K562 (cell line): ENCODE measurements around the gene PI4KA. TPM values are rescaled to one million over a fixed set of nuclear protein-coding genes. Genes with fewer than 3 reads are reported as not detected.
A peak's percentile ranks its signal among the peaks of the same experiment; 100 is the strongest.

ENCODE experiments used
- ATAC-seq: fragments of 200-7000 bp; cut with Tn5 transposase; 3 replicates; pipeline ENCODE4 v1.9.1; 2020; ENCODE audit warnings: moderate library complexity
- BruUV-seq: library from RNA; stranded (reverse); fragments of 400-500 nt; replicated peaks from 2 replicates; lab custom pipeline; 2021; lab: Mats Ljungman, UMichigan
- CTCF ChIA-PET: fragments of 300-600 bp; formaldehyde crosslinking; extraction: SDS; loops from one replicate; lab custom pipeline; 2021; ENCODE audit warnings: low intra/inter-chr PET ratio; lab: Yijun Ruan, JAX
- POLR2A ChIA-PET: fragments of 300-600, 350-650 bp; sonication (Branson Sonifier 250); formaldehyde crosslinking; extraction: SDS; loops from one replicate; lab custom pipeline; 2021; ENCODE audit warnings: antibody characterized with exemption, inconsistent platforms; lab: Yijun Ruan, JAX
- DNase-seq, 4 experiments: peaks; one replicate each; pipeline versions ENCODE4 v3.0.0 to v3.0.0-alpha.2; 2011 to 2018; ENCODE audit warnings: low spot score in 3 of 4, mixed read lengths in 3 of 4; ENCODE audit errors: extremely low read depth in 1 of 4
- FAIRE-seq: peaks from 2 replicates; lab custom pipeline; 2011; peaks lifted over from hg19 to GRCh38; lab: Jason Lieb, UNC
- H2AFZ ChIP-seq: 2 replicates; pipeline ENCODE4 v1.6.0; 2011; ENCODE audit warnings: low read depth, low read length, control low read depth, inconsistent platforms
- H3K27ac ChIP-seq: fragments of 200-600 bp; 3 replicates; pipeline ENCODE4 v1.8.0; 2011; ENCODE audit warnings: low read depth, mild to moderate bottlenecking, control low read depth, inconsistent platforms, low read length, moderate library complexity, mixed read lengths; ENCODE audit errors: extremely low read depth
- H3K27me3 ChIP-seq, 2 experiments: fragments of 300-600 bp in 1 of 2; 2 replicates in 1 of 2; 3 replicates in 1 of 2; pipeline versions ENCODE4 v1.6.0 to v1.8.0; 2011; ENCODE audit warnings: inconsistent platforms in 2 of 2, low read length in 2 of 2, mild to moderate bottlenecking in 1 of 2, mixed read lengths in 1 of 2, moderate library complexity in 1 of 2; ENCODE audit not compliant: control insufficient read depth in 2 of 2, insufficient read depth in 2 of 2
- H3K36me3 ChIP-seq: fragments of 300-600 bp; 3 replicates; pipeline ENCODE4 v1.8.0; 2011; ENCODE audit warnings: mild to moderate bottlenecking, low read length, inconsistent platforms; ENCODE audit not compliant: control insufficient read depth, insufficient read depth
- H3K4me1 ChIP-seq, 2 experiments: fragments of 200-600 bp in 1 of 2; replicated peaks in 1 of 2; 2 replicates in 1 of 2; 3 replicates in 1 of 2; pipeline versions ENCODE4 v1.5.1 to v1.8.0; 2011; ENCODE audit warnings: inconsistent platforms in 2 of 2, low read length in 2 of 2, mild to moderate bottlenecking in 1 of 2, mixed read lengths in 1 of 2, moderate library complexity in 1 of 2; ENCODE audit not compliant: control insufficient read depth in 2 of 2, insufficient read depth in 2 of 2
- H3K4me2 ChIP-seq: 2 replicates; pipeline ENCODE4 v1.6.1; 2011; ENCODE audit warnings: low read length, control low read depth, inconsistent platforms, mixed read lengths; ENCODE audit not compliant: insufficient read depth
- H3K4me3 ChIP-seq: fragments of 200-600 bp; sonication (generic), shearing (Covaris generic); 2 replicates; pipeline ENCODE4 v1.5.1; 2016; ENCODE audit warnings: control low read depth, inconsistent platforms
- H3K79me2 ChIP-seq: fragments of 200-600 bp; 3 replicates; pipeline ENCODE4 v1.8.0; 2011; ENCODE audit warnings: low read length, inconsistent platforms; ENCODE audit not compliant: control insufficient read depth, insufficient read depth
- H3K9ac ChIP-seq, 2 experiments: 2 replicates each; pipeline versions ENCODE4 v1.6.0 to v1.6.1; 2011; ENCODE audit warnings: low read depth in 2 of 2, low read length in 2 of 2, control low read depth in 1 of 2, inconsistent platforms in 1 of 2, mild to moderate bottlenecking in 1 of 2, mixed read lengths in 1 of 2; ENCODE audit not compliant: insufficient read depth in 1 of 2
- H3K9me1 ChIP-seq: one replicate; pipeline ENCODE4 v1.6.0; 2011; ENCODE audit warnings: inconsistent platforms, mild to moderate bottlenecking, low read length, moderate library complexity; ENCODE audit not compliant: control insufficient read depth, insufficient read depth
- H3K9me3 ChIP-seq: replicated peaks from 2 replicates; pipeline ENCODE4 v1.5.1; 2011; ENCODE audit warnings: low read depth, low read length, inconsistent platforms; ENCODE audit not compliant: control insufficient read depth, insufficient read depth
- H4K20me1 ChIP-seq: replicated peaks from 2 replicates; pipeline ENCODE4 v1.6.1; 2011; ENCODE audit warnings: low read length, inconsistent platforms, mixed read lengths; ENCODE audit not compliant: control insufficient read depth, insufficient read depth
- BHLHE40 ChIP-seq: IDR thresholded peaks from 2 replicates; pipeline ENCODE4 v1.6.1; 2011; ENCODE audit warnings: low read length, improper control_type of control experiment
- CBX1 ChIP-seq: sonication (generic); IDR thresholded peaks from 2 replicates; pipeline ENCODE4 v1.6.1; 2016; ENCODE audit warnings: antibody characterized with exemption, low read depth, mild to moderate bottlenecking
- CHD7 ChIP-seq: fragments of 200-600 bp; sonication (generic); IDR thresholded peaks from one replicate; pipeline ENCODE4 v1.6.1; 2012; ENCODE audit warnings: mild to moderate bottlenecking, low read depth, low read length, inconsistent platforms
- EWSR1 ChIP-seq: fragments of 450-650 bp; IDR thresholded peaks from 2 replicates; pipeline ENCODE4 v1.6.1; 2018; ENCODE audit warnings: borderline replicate concordance, mild to moderate bottlenecking, low read depth, moderate library complexity; ENCODE audit not compliant: partially characterized antibody
- MTF1 ChIP-seq: fragments of 250-450 bp; sonication (Bioruptor Pico); IDR thresholded peaks from 2 replicates; pipeline ENCODE4 v1.9.0; 2021; ENCODE audit warnings: moderate library complexity, mild to moderate bottlenecking, inconsistent platforms, borderline replicate concordance
- RBM14 ChIP-seq: fragments of 200-400 bp; formaldehyde crosslinking; IDR thresholded peaks from 2 replicates; pipeline ENCODE4 v1.6.1; 2018; ENCODE audit warnings: low read depth, mild to moderate bottlenecking, low read length, moderate library complexity, borderline replicate concordance; ENCODE audit not compliant: insufficient read depth
- TBL1XR1 ChIP-seq, 2 experiments: IDR thresholded peaks; 2 replicates each; pipeline ENCODE4 v1.6.1; 2012; ENCODE audit warnings: improper control_type of control experiment in 2 of 2, low read length in 2 of 2, mild to moderate bottlenecking in 1 of 2
- WGBS: fragments of 100-300 bp; shearing (Covaris generic); methylation state at CpG from one replicate; pipeline ENCODE4 v1.1.6; 2016; ENCODE audit warnings: low coverage, mixed read lengths; ENCODE audit not compliant: insufficient coverage; ENCODE audit errors: missing lambda C conversion rate; 5-methylcytosine and 5-hydroxymethylcytosine counted together
- in situ Hi-C: fragments of 300-500 bp; cut with MboI; formaldehyde crosslinking; loops from 4 replicates; pipeline ENCODE4 v1.15.0; 2018; ENCODE audit warnings: inconsistent platforms, mixed read lengths
- intact Hi-C: fragments of 100-400 bp; cut with micrococcal nuclease; formaldehyde crosslinking; loops from 2 replicates; pipeline ENCODE4 v1.14.2; 2022
- polyA plus RNA-seq, 8 experiments: library from polyadenylated mRNA; depleted of rRNA in 4 of 8; stranded (reverse) in 5 of 8; unstranded in 3 of 8; fragments of >200 nt; fragmentation: Nextera tagmentation in 2 of 8; fragmentation: Illumina TruSeq in 1 of 8; extraction: Ambion mirVana in 2 of 8; extraction: Trizol in 1 of 8; gene quantifications; 2 replicates each; pipeline versions ENCODE4 v1.2.1 to v1.2.3, GENCODE V29; 2011 to 2014; ENCODE audit warnings: inconsistent platforms in 1 of 8, missing spikeins in 1 of 8
- total RNA-seq, 7 experiments: library from RNA; depleted of rRNA in 6 of 7; stranded (reverse); fragments of >200 nt in 6 of 7; fragmentation: Illumina TruSeq in 2 of 7; extraction: Trizol in 2 of 7; gene quantifications; 2 replicates each; pipeline versions ENCODE4 v1.2.1 to v1.2.3, GENCODE V29; 2011 to 2021; ENCODE audit warnings: low replicate concordance in 1 of 7

PI4KA gene
- total and polyA plus RNA-seq, 9 of the 15 experiments (the other 6 are each of a cell fraction or from before 2014, with no cell fraction given) = 7.3 to 187 (median 84.7) TPM

- TF ChIP-seq CBX1 (no peak), BHLHE40 (0 out of 2 replicates have a peak, but pooled peaks have one; percentile 20)
- TF ChIP-seq, all 486 proteins: peak for 6
Measured at GRCh38 chr22:20859615-20860014, 1.0 kb upstream of the PI4KA start (continued).

- FAIRE-seq (no peak), DNase-seq (peak; percentile 99 to 100 (median 100)), ATAC-seq (peak; percentile 82)
- in situ Hi-C loops = no loop called here
- Histone ChIP-seq H3K27ac (peak overlapping the region; percentile 79), H3K9me1 (no peaks in the 10 kb centered on the region), H3K79me2 (peaks cover 85% of the 10 kb centered on the region), H3K4me2 (peak overlapping the region; percentile 93), H3K27me3 (no peaks in the 10 kb centered on the region), H3K9ac (peak overlapping the region; percentile 84 to 93), H3K4me1 (peaks cover 53 to 78% of the 10 kb centered on the region in 2 experiments), H3K4me3 (peak overlapping the region; percentile 57), H3K36me3 (peaks cover 21% of the 10 kb centered on the region; the same call in 2 of the 3 replicates), H4K20me1 (peaks cover 34% of the 10 kb centered on the region), H3K9me3 (no peaks in the 10 kb centered on the region), H2AFZ (peak overlapping the region; percentile 93)
- WGBS = under 1% methylated on average over 37 of the region's 38 CpGs
- POLR2A ChIA-PET = interaction anchor here (0.6 to 11.8 kb wide), 10 partner anchors 9 to 750 kb away, joined by 3 to 172 read pairs (median 7); no protein-coding TSS in a partner anchor
- CTCF ChIA-PET = interaction anchor here (1.0 to 1.4 kb wide), 3 partner anchors 27 to 124 kb away, joined by 3 to 4 read pairs (median 3); partner anchors contain the start of gene LZTR1
- intact Hi-C loops = loop anchor here (2.0 to 10.0 kb wide), 4 partner anchors 17 to 797 kb away; partner anchors contain the start of genes CRKL and THAP7
- TSS peak; percentile 60 for BruUV-seq
- TF ChIP-seq CHD7 (no peak), TBL1XR1 (IDR thresholded peaks at IDR 0.05; ENCODE audit: low read length in 2 of 2) (peak in 1 of 2 experiments; percentile 89; a peak in 3 of 4 replicates), RBM14 (peak; percentile 92; the same call in 1 of the 2 replicates), MTF1 (CRISPR knock-in tag) (no peak), EWSR1 (no peak)
Measured at GRCh38 chr22:20857838-20858614, 585 bp downstream of the PI4KA start.
